ENCODE results near the gene PDS5B.
A peak's percentile ranks its signal among the peaks of the same experiment; 100 is the strongest.

Gene PDS5B

DNA sequence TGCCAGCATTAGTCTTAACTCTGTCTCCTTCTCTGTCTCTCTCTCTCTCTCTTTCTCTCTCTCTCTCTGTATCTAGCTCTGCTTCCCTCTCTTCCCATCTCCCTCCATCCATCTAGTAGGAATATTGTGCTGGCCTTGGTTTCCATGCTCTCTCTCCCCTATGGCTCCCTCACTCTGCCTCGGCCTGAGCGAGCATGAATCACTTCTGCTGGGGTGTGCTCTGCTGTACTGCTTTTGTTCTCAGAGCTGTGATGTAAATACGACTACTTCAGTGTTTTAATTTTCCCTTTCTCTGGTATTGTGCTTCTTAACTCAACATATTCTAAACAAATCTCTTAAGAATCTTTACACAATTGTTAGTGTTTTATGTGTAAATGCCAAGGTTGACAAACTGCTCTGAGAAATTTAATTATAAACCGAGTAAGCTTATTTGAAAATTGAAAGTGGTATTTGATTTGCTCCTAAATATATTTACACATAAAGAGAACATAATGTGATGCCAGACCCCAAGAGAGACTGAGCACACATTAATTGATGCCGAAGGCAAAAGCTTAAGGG lies 218.5 kb downstream of the PDS5B start:
- no peak for DNase-seq (ENCODE audit: low read depth)
- TF ChIP-seq, protein P1, sequence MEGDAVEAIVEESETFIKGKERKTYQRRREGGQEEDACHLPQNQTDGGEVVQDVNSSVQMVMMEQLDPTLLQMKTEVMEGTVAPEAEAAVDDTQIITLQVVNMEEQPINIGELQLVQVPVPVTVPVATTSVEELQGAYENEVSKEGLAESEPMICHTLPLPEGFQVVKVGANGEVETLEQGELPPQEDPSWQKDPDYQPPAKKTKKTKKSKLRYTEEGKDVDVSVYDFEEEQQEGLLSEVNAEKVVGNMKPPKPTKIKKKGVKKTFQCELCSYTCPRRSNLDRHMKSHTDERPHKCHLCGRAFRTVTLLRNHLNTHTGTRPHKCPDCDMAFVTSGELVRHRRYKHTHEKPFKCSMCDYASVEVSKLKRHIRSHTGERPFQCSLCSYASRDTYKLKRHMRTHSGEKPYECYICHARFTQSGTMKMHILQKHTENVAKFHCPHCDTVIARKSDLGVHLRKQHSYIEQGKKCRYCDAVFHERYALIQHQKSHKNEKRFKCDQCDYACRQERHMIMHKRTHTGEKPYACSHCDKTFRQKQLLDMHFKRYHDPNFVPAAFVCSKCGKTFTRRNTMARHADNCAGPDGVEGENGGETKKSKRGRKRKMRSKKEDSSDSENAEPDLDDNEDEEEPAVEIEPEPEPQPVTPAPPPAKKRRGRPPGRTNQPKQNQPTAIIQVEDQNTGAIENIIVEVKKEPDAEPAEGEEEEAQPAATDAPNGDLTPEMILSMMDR (IDR thresholded peaks at IDR 0.05; ENCODE audit: control insufficient read depth, insufficient read depth, low read depth, low read length, missing control alignments) = no peak
- no peak overlapping the region for H3K4me3 ChIP-seq (ENCODE audit: control insufficient read depth, low read depth, low read length)

DNA sequence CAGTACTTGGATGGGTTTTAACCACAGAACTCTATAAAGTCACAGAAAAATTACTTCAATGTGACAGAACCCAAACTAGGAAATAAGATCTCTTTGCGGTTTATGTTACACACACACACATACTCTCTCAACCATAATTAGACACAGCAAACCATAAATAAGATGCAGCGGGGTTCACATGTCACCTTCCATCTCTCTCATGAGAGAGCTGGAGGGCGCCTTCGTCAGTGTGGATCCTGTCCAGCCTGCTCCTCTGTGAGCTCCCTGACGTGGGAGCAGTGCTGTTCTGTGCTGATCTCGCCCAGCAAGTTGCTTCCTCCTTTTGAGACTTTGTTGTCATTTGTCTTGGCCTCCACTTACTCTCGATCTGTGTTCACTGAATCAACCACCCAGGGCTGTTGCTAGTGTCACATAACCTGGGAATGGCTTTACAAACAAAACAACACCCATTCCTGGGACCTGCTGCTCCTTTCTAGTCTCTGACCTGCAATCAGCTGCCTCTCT lies 225.1 kb downstream of the PDS5B start:
- TF ChIP-seq, protein P1 (IDR thresholded peaks at IDR 0.05; ENCODE audit: control insufficient read depth, insufficient read depth, low read depth, low read length, missing control alignments) = no peak
- DNase-seq (ENCODE audit: low read depth) = peak; percentile 20
- no peak overlapping the region for H3K4me3 ChIP-seq (ENCODE audit: control insufficient read depth, low read depth, low read length)

DNA sequence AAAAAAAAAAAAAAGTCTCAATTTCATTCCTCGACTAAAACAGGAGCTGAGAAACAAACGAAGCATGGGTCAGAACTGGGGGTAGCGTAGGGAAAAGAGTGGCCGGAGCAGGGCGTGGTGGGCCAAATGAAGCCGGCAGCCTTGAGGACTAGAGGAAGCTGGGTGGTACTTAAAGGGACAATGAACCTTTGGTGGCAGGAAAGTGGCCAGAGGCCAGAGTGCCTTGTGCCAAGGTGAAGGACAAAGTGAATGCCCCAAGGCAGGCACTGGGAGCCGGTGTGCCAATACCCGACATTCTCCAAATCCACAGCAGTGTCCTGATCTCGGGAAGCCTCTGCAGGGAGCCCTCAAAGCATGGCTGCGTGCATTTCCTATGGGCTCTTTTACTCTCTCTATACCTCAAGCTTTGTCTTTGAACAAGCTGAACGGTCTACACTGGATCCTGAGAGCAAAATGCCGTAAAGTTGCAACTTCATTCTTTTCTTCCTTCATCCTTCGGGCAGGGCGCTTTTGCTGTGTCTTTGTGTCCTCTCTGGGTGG lies 235.0 kb downstream of the PDS5B start:
- H3K4me3 ChIP-seq (ENCODE audit: control insufficient read depth, low read depth, low read length) = no peak overlapping the region
- TF ChIP-seq, protein P1 (IDR thresholded peaks at IDR 0.05; ENCODE audit: control insufficient read depth, insufficient read depth, low read depth, low read length, missing control alignments) = no peak
- no peak for DNase-seq (ENCODE audit: low read depth)

DNA sequence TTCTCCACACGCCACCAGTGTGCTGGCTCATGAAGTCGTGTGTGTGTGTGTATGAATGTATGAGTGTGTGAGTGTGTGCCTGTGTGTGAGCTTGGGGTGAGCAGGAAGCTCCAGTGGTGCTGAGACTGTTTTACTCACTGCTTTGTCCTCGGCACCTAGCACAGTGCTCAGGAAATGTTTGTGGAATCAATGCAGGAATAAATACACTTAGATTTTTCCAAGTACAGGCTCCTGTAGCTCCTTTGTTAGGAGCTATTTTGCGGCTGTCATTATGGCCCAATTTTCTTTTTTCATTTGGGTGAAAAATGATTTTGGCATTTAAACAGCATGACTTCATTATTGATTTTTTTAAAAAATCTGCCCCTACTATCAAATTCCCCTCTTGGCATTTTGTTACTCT lies 236.5 kb downstream of the PDS5B start:
- DNase-seq (ENCODE audit: low read depth) = no peak
- H3K4me3 ChIP-seq (ENCODE audit: control insufficient read depth, low read depth, low read length) = no peak overlapping the region
- TF ChIP-seq, protein P1 (IDR thresholded peaks at IDR 0.05; ENCODE audit: control insufficient read depth, insufficient read depth, low read depth, low read length, missing control alignments) = no peak

DNA sequence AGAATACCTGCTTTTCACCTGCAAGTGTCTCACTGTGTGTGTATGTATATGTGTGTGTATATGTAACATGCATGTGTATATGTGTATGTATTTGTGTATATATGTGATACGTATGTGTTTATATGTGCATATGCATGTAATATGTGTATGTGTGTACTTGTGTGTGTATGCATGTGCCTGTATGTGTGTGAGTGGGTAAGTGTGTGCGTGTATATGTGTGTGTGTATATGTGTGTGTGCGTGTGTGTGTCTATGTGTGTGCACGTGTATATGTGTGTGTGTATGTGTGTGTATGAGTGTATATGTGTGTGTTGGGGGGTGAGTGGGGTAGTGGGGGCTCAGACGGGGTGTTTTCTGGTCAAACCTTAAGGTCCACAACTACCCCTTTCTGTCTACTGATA lies 237.3 kb downstream of the PDS5B start:
- TF ChIP-seq, protein P1 (IDR thresholded peaks at IDR 0.05; ENCODE audit: control insufficient read depth, insufficient read depth, low read depth, low read length, missing control alignments) = no peak
- no peak for DNase-seq (ENCODE audit: low read depth)
- no peak overlapping the region for H3K4me3 ChIP-seq (ENCODE audit: control insufficient read depth, low read depth, low read length)

DNA sequence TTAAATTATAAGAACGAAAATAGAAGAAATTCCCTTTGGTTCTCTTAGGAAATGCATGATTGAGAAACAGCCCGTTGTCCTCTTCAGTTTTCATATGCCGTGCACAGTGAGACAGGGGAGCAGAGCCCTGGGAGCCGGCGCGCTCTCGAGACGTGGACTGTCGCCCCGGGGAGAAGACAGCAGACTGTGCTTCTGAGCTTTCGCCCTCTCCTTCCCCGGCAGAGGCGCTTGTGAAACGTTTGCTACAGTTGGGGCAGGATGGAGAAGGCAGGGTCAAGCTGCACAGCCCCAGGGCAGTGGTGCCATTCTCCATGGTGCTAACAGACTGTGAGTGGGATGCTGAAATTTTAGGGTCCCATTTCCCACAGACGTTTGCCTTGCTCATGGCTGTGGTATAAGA lies 237.8 kb downstream of the PDS5B start:
- TF ChIP-seq, protein P1 (IDR thresholded peaks at IDR 0.05; ENCODE audit: control insufficient read depth, insufficient read depth, low read depth, low read length, missing control alignments) = no peak
- no peak overlapping the region for H3K4me3 ChIP-seq (ENCODE audit: control insufficient read depth, low read depth, low read length)
- no peak for DNase-seq (ENCODE audit: low read depth)
